HepG2 (cell line): ENCODE data around the gene MPC2. TPM values are rescaled to one million over a fixed set of nuclear protein-coding genes. Genes with fewer than 3 reads are reported as not detected.

Experiments
- ELF1 ChIP-seq: sonication (generic); formaldehyde crosslinking; IDR thresholded peaks from 2 replicates; pipeline ENCODE4 v1.4.0; 2020; ENCODE audit warnings: missing genetic modification reagents
- FOSL2 ChIP-seq: sonication (generic); formaldehyde crosslinking; IDR thresholded peaks from 2 replicates; pipeline ENCODE4 v1.4.0; 2020; ENCODE audit warnings: missing genetic modification reagents
- GLMP ChIP-seq: sonication (generic); formaldehyde crosslinking; IDR thresholded peaks from 2 replicates; pipeline ENCODE4 v1.9.0; 2021; ENCODE audit warnings: missing genetic modification reagents, mild to moderate bottlenecking, borderline replicate concordance
- GMEB2 ChIP-seq: IDR thresholded peaks from 2 replicates; pipeline ENCODE4 v1.6.1; 2016; ENCODE audit warnings: missing biosample characterization, missing genetic modification reagents, low read depth
- KLF16 ChIP-seq, 2 experiments: sonication (generic) in 1 of 2; formaldehyde crosslinking in 1 of 2; IDR thresholded peaks; 2 replicates each; pipeline versions ENCODE4 v1.6.1 to v1.8.0; 2016 to 2023; ENCODE audit warnings: missing genetic modification reagents in 2 of 2, missing compliant biosample characterization in 1 of 2
- RBM22 ChIP-seq: fragments of 200-400 bp; formaldehyde crosslinking; optimal IDR thresholded peaks from 2 replicates; pipeline ENCODE3; 2017; ENCODE audit warnings: mild to moderate bottlenecking, low read length, moderate library complexity
- SATB2 ChIP-seq: sonication (generic); formaldehyde crosslinking; IDR thresholded peaks from 2 replicates; pipeline ENCODE4 v1.5.0; 2020; ENCODE audit warnings: missing genetic modification reagents
- THYN1 ChIP-seq: sonication (generic); formaldehyde crosslinking; IDR thresholded peaks from 2 replicates; pipeline ENCODE4 v1.8.1; 2023; ENCODE audit warnings: low read depth, mild to moderate bottlenecking, moderate library complexity, missing genetic modification reagents, borderline replicate concordance
- UBTF ChIP-seq: sonication (generic); formaldehyde crosslinking; IDR thresholded peaks from 2 replicates; pipeline ENCODE4 v1.4.0; 2020; ENCODE audit warnings: mild to moderate bottlenecking, missing genetic modification reagents
- ZHX1 ChIP-seq: sonication (generic); formaldehyde crosslinking; IDR thresholded peaks from 2 replicates; pipeline ENCODE4 v1.8.1; 2022; ENCODE audit warnings: low read depth, mild to moderate bottlenecking, missing genetic modification reagents
- ZNF496 ChIP-seq: sonication (generic); formaldehyde crosslinking; IDR thresholded peaks from 2 replicates; pipeline ENCODE4 v1.8.1; 2023; ENCODE audit warnings: mild to moderate bottlenecking, moderate library complexity, missing genetic modification reagents; ENCODE audit not compliant: insufficient replicate concordance
- ZNF616 ChIP-seq: sonication (generic); formaldehyde crosslinking; IDR thresholded peaks from 2 replicates; pipeline ENCODE4 v1.5.0; 2020; ENCODE audit warnings: low read depth, mild to moderate bottlenecking, missing genetic modification reagents
- polyA plus RNA-seq, 8 experiments: library from polyadenylated mRNA; depleted of rRNA in 3 of 8; stranded (reverse) in 7 of 8; unstranded in 1 of 8; fragments of >200 nt; fragmentation: Illumina TruSeq in 4 of 8; extraction: Trizol in 4 of 8; gene quantifications; 2 replicates each; pipeline versions ENCODE4 v1.2.1 to v1.2.3, GENCODE V29; 2011 to 2016; ENCODE audit warnings: low read depth in 4 of 8, missing spikeins in 1 of 8, mixed read lengths in 1 of 8; ENCODE audit not compliant: insufficient read depth in 1 of 8
- total RNA-seq, 5 experiments: library from RNA; depleted of rRNA; stranded (reverse); fragments of >200 nt; fragmentation: Illumina TruSeq; extraction: Trizol; gene quantifications; 2 replicates each; pipeline ENCODE4 v1.2.3, GENCODE V29; 2016; ENCODE audit warnings: low read depth in 1 of 5
- TF ChIP-seq, protein P1 (sequence below): IDR thresholded peaks from 2 replicates; pipeline ENCODE4 v1.4.0; 2020; ENCODE audit warnings: mild to moderate bottlenecking, missing genetic modification reagents
- TF ChIP-seq, protein P2 (sequence below): sonication (generic); formaldehyde crosslinking; IDR thresholded peaks from 2 replicates; pipeline ENCODE4 v1.5.0; 2020; ENCODE audit warnings: mild to moderate bottlenecking, missing genetic modification reagents

Gene MPC2
- total and polyA plus RNA-seq, 2 of the 13 experiments (the other 11 are each of a cell fraction or from before 2014, with no cell fraction given) = 38.8 to 136 TPM

DNA sequence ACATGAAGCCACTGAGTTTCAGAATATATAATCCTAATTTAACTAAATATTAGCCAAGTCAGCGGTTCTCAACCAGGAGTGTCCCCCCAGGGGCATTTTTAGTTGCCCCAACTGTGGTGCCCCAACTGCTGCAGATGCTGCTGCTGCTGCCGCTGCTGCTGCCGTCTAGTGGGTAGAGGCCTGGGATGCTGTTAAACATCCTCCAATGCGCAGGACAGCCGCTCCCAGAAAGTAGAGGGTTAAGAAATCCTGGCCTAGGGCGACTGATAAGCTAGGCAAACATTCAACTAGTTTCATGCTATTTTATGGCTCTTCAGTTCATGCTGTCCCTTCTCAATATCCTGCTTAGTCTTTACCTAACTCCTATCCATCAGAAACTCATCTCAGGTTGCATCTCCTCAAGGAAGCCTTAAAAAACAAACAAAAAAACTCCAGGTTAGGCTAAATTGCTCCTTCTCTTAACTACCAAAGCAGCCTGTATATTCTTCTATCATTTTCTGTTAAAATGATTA, 10.3 kb downstream of the MPC2 start (continued):
- TF ChIP-seq ELF1 (CRISPR knock-in tag) (no peak), RBM22 (no peak), ZHX1 (CRISPR knock-in tag) (no peak), FOSL2 (CRISPR knock-in tag) (peak; percentile 56), UBTF (CRISPR knock-in tag) (no peak), GLMP (CRISPR knock-in tag) (no peak), THYN1 (CRISPR knock-in tag) (no peak), KLF16 (CRISPR knock-in tag; IDR thresholded peaks at IDR 0.05) (no peak), ZNF496 (CRISPR knock-in tag) (no peak), SATB2 (no peak), ZNF616 (no peak), GMEB2 (CRISPR knock-in tag) (no peak)
- TF ChIP-seq, protein P1, sequence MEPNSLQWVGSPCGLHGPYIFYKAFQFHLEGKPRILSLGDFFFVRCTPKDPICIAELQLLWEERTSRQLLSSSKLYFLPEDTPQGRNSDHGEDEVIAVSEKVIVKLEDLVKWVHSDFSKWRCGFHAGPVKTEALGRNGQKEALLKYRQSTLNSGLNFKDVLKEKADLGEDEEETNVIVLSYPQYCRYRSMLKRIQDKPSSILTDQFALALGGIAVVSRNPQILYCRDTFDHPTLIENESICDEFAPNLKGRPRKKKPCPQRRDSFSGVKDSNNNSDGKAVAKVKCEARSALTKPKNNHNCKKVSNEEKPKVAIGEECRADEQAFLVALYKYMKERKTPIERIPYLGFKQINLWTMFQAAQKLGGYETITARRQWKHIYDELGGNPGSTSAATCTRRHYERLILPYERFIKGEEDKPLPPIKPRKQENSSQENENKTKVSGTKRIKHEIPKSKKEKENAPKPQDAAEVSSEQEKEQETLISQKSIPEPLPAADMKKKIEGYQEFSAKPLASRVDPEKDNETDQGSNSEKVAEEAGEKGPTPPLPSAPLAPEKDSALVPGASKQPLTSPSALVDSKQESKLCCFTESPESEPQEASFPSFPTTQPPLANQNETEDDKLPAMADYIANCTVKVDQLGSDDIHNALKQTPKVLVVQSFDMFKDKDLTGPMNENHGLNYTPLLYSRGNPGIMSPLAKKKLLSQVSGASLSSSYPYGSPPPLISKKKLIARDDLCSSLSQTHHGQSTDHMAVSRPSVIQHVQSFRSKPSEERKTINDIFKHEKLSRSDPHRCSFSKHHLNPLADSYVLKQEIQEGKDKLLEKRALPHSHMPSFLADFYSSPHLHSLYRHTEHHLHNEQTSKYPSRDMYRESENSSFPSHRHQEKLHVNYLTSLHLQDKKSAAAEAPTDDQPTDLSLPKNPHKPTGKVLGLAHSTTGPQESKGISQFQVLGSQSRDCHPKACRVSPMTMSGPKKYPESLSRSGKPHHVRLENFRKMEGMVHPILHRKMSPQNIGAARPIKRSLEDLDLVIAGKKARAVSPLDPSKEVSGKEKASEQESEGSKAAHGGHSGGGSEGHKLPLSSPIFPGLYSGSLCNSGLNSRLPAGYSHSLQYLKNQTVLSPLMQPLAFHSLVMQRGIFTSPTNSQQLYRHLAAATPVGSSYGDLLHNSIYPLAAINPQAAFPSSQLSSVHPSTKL (CRISPR knock-in tag) = peak; percentile 63
- TF ChIP-seq, protein P2, sequence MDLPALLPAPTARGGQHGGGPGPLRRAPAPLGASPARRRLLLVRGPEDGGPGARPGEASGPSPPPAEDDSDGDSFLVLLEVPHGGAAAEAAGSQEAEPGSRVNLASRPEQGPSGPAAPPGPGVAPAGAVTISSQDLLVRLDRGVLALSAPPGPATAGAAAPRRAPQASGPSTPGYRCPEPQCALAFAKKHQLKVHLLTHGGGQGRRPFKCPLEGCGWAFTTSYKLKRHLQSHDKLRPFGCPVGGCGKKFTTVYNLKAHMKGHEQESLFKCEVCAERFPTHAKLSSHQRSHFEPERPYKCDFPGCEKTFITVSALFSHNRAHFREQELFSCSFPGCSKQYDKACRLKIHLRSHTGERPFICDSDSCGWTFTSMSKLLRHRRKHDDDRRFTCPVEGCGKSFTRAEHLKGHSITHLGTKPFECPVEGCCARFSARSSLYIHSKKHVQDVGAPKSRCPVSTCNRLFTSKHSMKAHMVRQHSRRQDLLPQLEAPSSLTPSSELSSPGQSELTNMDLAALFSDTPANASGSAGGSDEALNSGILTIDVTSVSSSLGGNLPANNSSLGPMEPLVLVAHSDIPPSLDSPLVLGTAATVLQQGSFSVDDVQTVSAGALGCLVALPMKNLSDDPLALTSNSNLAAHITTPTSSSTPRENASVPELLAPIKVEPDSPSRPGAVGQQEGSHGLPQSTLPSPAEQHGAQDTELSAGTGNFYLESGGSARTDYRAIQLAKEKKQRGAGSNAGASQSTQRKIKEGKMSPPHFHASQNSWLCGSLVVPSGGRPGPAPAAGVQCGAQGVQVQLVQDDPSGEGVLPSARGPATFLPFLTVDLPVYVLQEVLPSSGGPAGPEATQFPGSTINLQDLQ (CRISPR knock-in tag) = no peak
